ENCODE measurements around the gene UBE2S. TPM values are rescaled to one million over a fixed set of nuclear protein-coding genes. Genes with fewer than 3 reads are reported as not detected.

Gene UBE2S
- total RNA-seq, 1 experiment from 2014 or later: 393 TPM

GRCh38 chr19:55390461-55390880 lies 17.1 kb downstream of the UBE2S start:
- Histone ChIP-seq H3K23ac (ENCODE audit: insufficient read length, low read depth, low read length) (no peak overlapping the region), H3K79me1 (ENCODE audit: insufficient read depth, low read depth, low read length, poor library complexity, severe bottlenecking) (peaks cover 15% of the 10 kb centered on the region), H3T11ph (ENCODE audit: low read length) (no peak overlapping the region), H4K5ac (ENCODE audit: insufficient read length, low read depth, low read length) (no peak overlapping the region), H3K18ac (ENCODE audit: insufficient read length, low read depth, low read length) (no peak overlapping the region), H3K4me2 (ENCODE audit: insufficient read depth, insufficient read length, low read length) (no peak overlapping the region), H2BK20ac (ENCODE audit: low read depth, low read length, poor library complexity, severe bottlenecking) (no peak overlapping the region), H2BK15ac (ENCODE audit: low read depth, low read length) (no peak overlapping the region), H2AK5ac (ENCODE audit: insufficient read length, low read length) (no peak overlapping the region), H2BK5ac (ENCODE audit: insufficient read length, low read length) (no peak overlapping the region), H2BK120ac (ENCODE audit: low read depth, low read length, poor library complexity, severe bottlenecking) (no peak overlapping the region), H3K23me2 (ENCODE audit: insufficient read length, low read depth, low read length, poor library complexity, severe bottlenecking) (peaks cover 10% of the 10 kb centered on the region), H4K8ac (replicated peaks; ENCODE audit: insufficient read length, low read depth, low read length) (no peak overlapping the region), H3K79me2 (ENCODE audit: insufficient read depth, low read length) (peaks cover 17% of the 10 kb centered on the region; the same call in 1 of the 2 replicates), H3K56ac (ENCODE audit: insufficient read length, low read depth, low read length) (no peak overlapping the region), H3K9ac (ENCODE audit: extremely low read depth, insufficient read length, low read length) (no peak overlapping the region), H2BK12ac (ENCODE audit: insufficient read length, low read depth, low read length) (no peak overlapping the region), H4K91ac (ENCODE audit: insufficient read length, low read depth, low read length) (no peak overlapping the region), H3K4me1 (ENCODE audit: insufficient read depth, low read length) (peaks cover 4% of the 10 kb centered on the region), H4K20me1 (ENCODE audit: control insufficient read depth, insufficient read depth, insufficient read length) (peaks cover 3% of the 10 kb centered on the region), H3K27ac (ENCODE audit: insufficient read length, low read depth, low read length) (no peak overlapping the region), H3K27me3 (ENCODE audit: insufficient read depth, low read length) (no peaks in the 10 kb centered on the region), H2AFZ (ENCODE audit: low read length) (no peak overlapping the region), H3K9me3 (ENCODE audit: control insufficient read depth, low read depth, low read length) (no peaks in the 10 kb centered on the region), H3K14ac (ENCODE audit: insufficient read depth, low read length) (no peak overlapping the region), H3K4ac (ENCODE audit: low read depth, low read length) (no peak overlapping the region)
- TF ChIP-seq, protein P1, sequence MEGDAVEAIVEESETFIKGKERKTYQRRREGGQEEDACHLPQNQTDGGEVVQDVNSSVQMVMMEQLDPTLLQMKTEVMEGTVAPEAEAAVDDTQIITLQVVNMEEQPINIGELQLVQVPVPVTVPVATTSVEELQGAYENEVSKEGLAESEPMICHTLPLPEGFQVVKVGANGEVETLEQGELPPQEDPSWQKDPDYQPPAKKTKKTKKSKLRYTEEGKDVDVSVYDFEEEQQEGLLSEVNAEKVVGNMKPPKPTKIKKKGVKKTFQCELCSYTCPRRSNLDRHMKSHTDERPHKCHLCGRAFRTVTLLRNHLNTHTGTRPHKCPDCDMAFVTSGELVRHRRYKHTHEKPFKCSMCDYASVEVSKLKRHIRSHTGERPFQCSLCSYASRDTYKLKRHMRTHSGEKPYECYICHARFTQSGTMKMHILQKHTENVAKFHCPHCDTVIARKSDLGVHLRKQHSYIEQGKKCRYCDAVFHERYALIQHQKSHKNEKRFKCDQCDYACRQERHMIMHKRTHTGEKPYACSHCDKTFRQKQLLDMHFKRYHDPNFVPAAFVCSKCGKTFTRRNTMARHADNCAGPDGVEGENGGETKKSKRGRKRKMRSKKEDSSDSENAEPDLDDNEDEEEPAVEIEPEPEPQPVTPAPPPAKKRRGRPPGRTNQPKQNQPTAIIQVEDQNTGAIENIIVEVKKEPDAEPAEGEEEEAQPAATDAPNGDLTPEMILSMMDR (conservative IDR thresholded peaks at IDR 0.05): no peak
- Mint-ChIP-seq H3K4me1 (peaks cover 57 to 71% of the 10 kb centered on the region in 2 experiments), H3K36me3 (ENCODE audit: insufficient read depth in 1 of 3, low read depth in 3 of 3) (peaks cover 40 to 50% (median 44%) of the 10 kb centered on the region in 3 experiments), H3K9me3 (peaks cover 0 to 2% of the 10 kb centered on the region in 2 experiments; a peak in 1 of 5 replicates), H3K4me3 (no peak overlapping the region; a peak in 2 of 5 replicates), H3K27me3 (ENCODE audit: low read depth) (peaks cover 2% of the 10 kb centered on the region), H3K27ac (peak overlapping the region in 1 of 3 experiments; percentile 80; a peak in 2 of 7 replicates)
- WGBS (ENCODE audit: extremely low coverage, insufficient read length, low lambda C conversion rate): no CpG with 5 or more reads among the region's 7 CpGs
- no peak for DNase-seq
